ENCODE data around the gene ARHGAP24.

DNA sequence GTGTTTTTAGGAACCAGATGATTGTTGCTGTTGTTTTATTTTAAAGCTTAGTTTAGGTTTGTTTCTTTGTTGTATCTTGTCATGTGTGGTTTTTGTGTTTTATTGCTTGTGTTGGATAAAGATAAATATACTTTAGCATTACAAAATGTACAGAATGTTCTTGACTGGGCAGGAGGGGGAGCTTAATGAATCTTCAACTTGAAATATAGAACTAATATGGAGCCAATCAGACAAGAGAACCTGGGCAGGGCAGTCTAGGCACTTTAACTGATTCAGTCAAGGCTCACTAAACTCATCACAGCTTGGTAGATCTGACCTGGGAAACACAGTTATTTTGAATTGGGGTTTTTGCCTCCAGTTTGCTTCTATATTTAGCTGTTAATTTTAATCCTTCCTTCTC is 304.2 kb downstream of the ARHGAP24 start:
- TF ChIP-seq, protein P1, sequence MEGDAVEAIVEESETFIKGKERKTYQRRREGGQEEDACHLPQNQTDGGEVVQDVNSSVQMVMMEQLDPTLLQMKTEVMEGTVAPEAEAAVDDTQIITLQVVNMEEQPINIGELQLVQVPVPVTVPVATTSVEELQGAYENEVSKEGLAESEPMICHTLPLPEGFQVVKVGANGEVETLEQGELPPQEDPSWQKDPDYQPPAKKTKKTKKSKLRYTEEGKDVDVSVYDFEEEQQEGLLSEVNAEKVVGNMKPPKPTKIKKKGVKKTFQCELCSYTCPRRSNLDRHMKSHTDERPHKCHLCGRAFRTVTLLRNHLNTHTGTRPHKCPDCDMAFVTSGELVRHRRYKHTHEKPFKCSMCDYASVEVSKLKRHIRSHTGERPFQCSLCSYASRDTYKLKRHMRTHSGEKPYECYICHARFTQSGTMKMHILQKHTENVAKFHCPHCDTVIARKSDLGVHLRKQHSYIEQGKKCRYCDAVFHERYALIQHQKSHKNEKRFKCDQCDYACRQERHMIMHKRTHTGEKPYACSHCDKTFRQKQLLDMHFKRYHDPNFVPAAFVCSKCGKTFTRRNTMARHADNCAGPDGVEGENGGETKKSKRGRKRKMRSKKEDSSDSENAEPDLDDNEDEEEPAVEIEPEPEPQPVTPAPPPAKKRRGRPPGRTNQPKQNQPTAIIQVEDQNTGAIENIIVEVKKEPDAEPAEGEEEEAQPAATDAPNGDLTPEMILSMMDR (IDR thresholded peaks at IDR 0.05) = no peak
- TF ChIP-seq CREB1 (CRISPR knock-in tag; IDR thresholded peaks at IDR 0.05) = no peak
- TF ChIP-seq, protein P2, sequence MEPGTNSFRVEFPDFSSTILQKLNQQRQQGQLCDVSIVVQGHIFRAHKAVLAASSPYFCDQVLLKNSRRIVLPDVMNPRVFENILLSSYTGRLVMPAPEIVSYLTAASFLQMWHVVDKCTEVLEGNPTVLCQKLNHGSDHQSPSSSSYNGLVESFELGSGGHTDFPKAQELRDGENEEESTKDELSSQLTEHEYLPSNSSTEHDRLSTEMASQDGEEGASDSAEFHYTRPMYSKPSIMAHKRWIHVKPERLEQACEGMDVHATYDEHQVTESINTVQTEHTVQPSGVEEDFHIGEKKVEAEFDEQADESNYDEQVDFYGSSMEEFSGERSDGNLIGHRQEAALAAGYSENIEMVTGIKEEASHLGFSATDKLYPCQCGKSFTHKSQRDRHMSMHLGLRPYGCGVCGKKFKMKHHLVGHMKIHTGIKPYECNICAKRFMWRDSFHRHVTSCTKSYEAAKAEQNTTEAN (CRISPR knock-in tag; IDR thresholded peaks at IDR 0.05) = no peak
- TF ChIP-seq, protein P3, sequence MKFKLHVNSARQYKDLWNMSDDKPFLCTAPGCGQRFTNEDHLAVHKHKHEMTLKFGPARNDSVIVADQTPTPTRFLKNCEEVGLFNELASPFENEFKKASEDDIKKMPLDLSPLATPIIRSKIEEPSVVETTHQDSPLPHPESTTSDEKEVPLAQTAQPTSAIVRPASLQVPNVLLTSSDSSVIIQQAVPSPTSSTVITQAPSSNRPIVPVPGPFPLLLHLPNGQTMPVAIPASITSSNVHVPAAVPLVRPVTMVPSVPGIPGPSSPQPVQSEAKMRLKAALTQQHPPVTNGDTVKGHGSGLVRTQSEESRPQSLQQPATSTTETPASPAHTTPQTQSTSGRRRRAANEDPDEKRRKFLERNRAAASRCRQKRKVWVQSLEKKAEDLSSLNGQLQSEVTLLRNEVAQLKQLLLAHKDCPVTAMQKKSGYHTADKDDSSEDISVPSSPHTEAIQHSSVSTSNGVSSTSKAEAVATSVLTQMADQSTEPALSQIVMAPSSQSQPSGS (CRISPR knock-in tag; IDR thresholded peaks at IDR 0.05; ENCODE audit: borderline replicate concordance, low read depth) = no peak
- TF ChIP-seq ZNF263 (CRISPR knock-in tag; IDR thresholded peaks at IDR 0.05; ENCODE audit: low read depth) = no peak
- no peak for TF ChIP-seq TCF7 (CRISPR knock-in tag; IDR thresholded peaks at IDR 0.05; ENCODE audit: low read depth)
- TF ChIP-seq SMAD3 (CRISPR knock-in tag; IDR thresholded peaks at IDR 0.05; ENCODE audit: borderline replicate concordance) = no peak
- TF ChIP-seq, protein P4, sequence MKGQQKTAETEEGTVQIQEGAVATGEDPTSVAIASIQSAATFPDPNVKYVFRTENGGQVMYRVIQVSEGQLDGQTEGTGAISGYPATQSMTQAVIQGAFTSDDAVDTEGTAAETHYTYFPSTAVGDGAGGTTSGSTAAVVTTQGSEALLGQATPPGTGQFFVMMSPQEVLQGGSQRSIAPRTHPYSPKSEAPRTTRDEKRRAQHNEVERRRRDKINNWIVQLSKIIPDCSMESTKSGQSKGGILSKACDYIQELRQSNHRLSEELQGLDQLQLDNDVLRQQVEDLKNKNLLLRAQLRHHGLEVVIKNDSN (CRISPR knock-in tag; IDR thresholded peaks at IDR 0.05) = no peak
- TF ChIP-seq NFYB (CRISPR knock-in tag; conservative IDR thresholded peaks at IDR 0.05; ENCODE audit: low read depth) = no peak
- TF ChIP-seq, protein P5, sequence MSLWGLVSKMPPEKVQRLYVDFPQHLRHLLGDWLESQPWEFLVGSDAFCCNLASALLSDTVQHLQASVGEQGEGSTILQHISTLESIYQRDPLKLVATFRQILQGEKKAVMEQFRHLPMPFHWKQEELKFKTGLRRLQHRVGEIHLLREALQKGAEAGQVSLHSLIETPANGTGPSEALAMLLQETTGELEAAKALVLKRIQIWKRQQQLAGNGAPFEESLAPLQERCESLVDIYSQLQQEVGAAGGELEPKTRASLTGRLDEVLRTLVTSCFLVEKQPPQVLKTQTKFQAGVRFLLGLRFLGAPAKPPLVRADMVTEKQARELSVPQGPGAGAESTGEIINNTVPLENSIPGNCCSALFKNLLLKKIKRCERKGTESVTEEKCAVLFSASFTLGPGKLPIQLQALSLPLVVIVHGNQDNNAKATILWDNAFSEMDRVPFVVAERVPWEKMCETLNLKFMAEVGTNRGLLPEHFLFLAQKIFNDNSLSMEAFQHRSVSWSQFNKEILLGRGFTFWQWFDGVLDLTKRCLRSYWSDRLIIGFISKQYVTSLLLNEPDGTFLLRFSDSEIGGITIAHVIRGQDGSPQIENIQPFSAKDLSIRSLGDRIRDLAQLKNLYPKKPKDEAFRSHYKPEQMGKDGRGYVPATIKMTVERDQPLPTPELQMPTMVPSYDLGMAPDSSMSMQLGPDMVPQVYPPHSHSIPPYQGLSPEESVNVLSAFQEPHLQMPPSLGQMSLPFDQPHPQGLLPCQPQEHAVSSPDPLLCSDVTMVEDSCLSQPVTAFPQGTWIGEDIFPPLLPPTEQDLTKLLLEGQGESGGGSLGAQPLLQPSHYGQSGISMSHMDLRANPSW (CRISPR knock-in tag; conservative IDR thresholded peaks at IDR 0.05; ENCODE audit: low read depth) = no peak
- TF ChIP-seq, protein P6, sequence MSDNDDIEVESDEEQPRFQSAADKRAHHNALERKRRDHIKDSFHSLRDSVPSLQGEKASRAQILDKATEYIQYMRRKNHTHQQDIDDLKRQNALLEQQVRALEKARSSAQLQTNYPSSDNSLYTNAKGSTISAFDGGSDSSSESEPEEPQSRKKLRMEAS (CRISPR knock-in tag; IDR thresholded peaks at IDR 0.05) = no peak
